Mammary epithelial cell (primary cell): Measurements from ENCODE around the gene TOMM34.

ENCODE experiments used
- CTCF ChIP-seq, 2 donors: IDR thresholded peaks in 1 of 2; conservative IDR thresholded peaks in 1 of 2; 2 replicates each; pipeline ENCODE4 v1.5.1; 2011 to 2012; ENCODE audit warnings: inconsistent platforms in 2 of 2, low read length in 2 of 2, mild to moderate bottlenecking in 2 of 2, control low read depth in 1 of 2, low read depth in 1 of 2; ENCODE audit not compliant: insufficient read depth in 1 of 2; ENCODE audit errors: extremely low read depth in 1 of 2
- EZH2 ChIP-seq: IDR thresholded peaks from 2 replicates; pipeline ENCODE4 v1.6.1; 2012; ENCODE audit warnings: low read length, inconsistent platforms, borderline replicate concordance

DNA sequence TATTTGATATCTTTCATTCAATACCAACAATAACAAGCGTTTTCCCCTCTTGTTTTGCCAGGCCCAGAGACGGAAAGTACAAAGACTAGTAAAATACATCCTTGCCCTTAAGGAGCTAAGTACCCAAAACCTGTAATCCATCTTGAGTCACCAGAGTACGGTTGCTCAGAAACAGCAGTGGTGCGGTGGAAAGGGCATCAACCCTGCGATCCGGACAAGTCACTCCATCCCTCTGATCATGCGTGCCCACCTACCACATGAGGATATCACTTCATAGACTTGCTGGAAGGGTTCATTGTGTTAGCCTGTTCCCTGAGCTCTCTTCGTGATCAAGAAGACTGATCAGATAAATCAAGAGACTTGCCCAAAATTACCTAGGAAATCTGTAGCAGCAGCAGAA, 1.9 kb downstream of the TOMM34 start:
- TF ChIP-seq CTCF (conservative IDR thresholded peaks at IDR 0.05 in 1 of 2, IDR thresholded peaks at IDR 0.05 in 1 of 2; ENCODE audit: extremely low read depth in 1 of 2, insufficient read depth in 1 of 2, low read depth in 1 of 2, low read length in 2 of 2): no peak
- no peak for TF ChIP-seq EZH2
